ENCODE results near the gene PURA. TPM values are rescaled to one million over a fixed set of nuclear protein-coding genes. Genes with fewer than 3 reads are reported as not detected.

The PURA gene
- total and polyA plus RNA-seq, 4 donors: 3.5 to 22.1 (median 11.6) TPM

GRCh38 chr5:140107312-140108092, 6.4 kb upstream of the PURA start:
- peaks cover 2 to 22% (median 6%) of the 10 kb centered on the region in 5 donors for H3K4me1 ChIP-seq (ENCODE audit: control insufficient read depth in 5 of 5, insufficient read depth in 5 of 5, low read length in 5 of 5)
- TF ChIP-seq, protein P1, sequence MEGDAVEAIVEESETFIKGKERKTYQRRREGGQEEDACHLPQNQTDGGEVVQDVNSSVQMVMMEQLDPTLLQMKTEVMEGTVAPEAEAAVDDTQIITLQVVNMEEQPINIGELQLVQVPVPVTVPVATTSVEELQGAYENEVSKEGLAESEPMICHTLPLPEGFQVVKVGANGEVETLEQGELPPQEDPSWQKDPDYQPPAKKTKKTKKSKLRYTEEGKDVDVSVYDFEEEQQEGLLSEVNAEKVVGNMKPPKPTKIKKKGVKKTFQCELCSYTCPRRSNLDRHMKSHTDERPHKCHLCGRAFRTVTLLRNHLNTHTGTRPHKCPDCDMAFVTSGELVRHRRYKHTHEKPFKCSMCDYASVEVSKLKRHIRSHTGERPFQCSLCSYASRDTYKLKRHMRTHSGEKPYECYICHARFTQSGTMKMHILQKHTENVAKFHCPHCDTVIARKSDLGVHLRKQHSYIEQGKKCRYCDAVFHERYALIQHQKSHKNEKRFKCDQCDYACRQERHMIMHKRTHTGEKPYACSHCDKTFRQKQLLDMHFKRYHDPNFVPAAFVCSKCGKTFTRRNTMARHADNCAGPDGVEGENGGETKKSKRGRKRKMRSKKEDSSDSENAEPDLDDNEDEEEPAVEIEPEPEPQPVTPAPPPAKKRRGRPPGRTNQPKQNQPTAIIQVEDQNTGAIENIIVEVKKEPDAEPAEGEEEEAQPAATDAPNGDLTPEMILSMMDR (IDR thresholded peaks at IDR 0.05; ENCODE audit: control extremely low read depth, extremely low read depth): no peak
- 0% methylated on average over 68 to 88 of the region's 88 CpGs for WGBS, 2 donors
- H3K27ac ChIP-seq (ENCODE audit: low read depth in 1 of 2, low read length in 1 of 2): peak overlapping the region; percentile 97 to 99
- DNase-seq (peak; percentile 95 to 97 (median 95)), ATAC-seq (ENCODE audit: insufficient read depth, low FRiP score) (peak; percentile 96)
- H3K9ac ChIP-seq (ENCODE audit: insufficient read depth in 1 of 2, low read length in 2 of 2): peak overlapping the region; percentile 79 to 86
- peak overlapping the region; percentile 66 for H3K4me3 ChIP-seq
- no peaks in the 10 kb centered on the region for H3K9me3 ChIP-seq (ENCODE audit: control insufficient read depth in 4 of 4, insufficient read depth in 3 of 4, low read length in 3 of 4)
- H3K36me3 ChIP-seq (ENCODE audit: control insufficient read depth in 4 of 4, insufficient read depth in 4 of 4, low read length in 4 of 4): no peaks in the 10 kb centered on the region
- peaks cover 0 to 65% (median 58%) of the 10 kb centered on the region in 3 donors for H3K27me3 ChIP-seq (ENCODE audit: control insufficient read depth in 3 of 3, insufficient read depth in 3 of 3, low read length in 2 of 3)

- TF ChIP-seq, protein P1 (IDR thresholded peaks at IDR 0.05; ENCODE audit: control extremely low read depth, extremely low read depth): no peak
- H3K9me3 ChIP-seq (ENCODE audit: control insufficient read depth in 4 of 4, insufficient read depth in 3 of 4, low read length in 3 of 4): no peaks in the 10 kb centered on the region
- 2 to 4% methylated on average over 37 to 52 of the region's 52 CpGs for WGBS, 2 donors
- H3K27ac ChIP-seq (ENCODE audit: low read depth in 1 of 2, low read length in 1 of 2): peak overlapping the region; percentile 97 to 99
- ATAC-seq (ENCODE audit: insufficient read depth, low FRiP score) (no peak), DNase-seq (peak in 2 of 3 donors; percentile 13 to 53)
- H3K4me1 ChIP-seq (ENCODE audit: control insufficient read depth in 5 of 5, insufficient read depth in 5 of 5, low read length in 5 of 5): peaks cover 3 to 24% (median 11%) of the 10 kb centered on the region in 5 donors
- H3K36me3 ChIP-seq (ENCODE audit: control insufficient read depth in 4 of 4, insufficient read depth in 4 of 4, low read length in 4 of 4): no peaks in the 10 kb centered on the region
- H3K9ac ChIP-seq (ENCODE audit: insufficient read depth in 1 of 2, low read length in 2 of 2): no peak overlapping the region
- peaks cover 0 to 68% (median 57%) of the 10 kb centered on the region in 3 donors for H3K27me3 ChIP-seq (ENCODE audit: control insufficient read depth in 3 of 3, insufficient read depth in 3 of 3, low read length in 2 of 3)
- peak overlapping the region; percentile 70 for H3K4me3 ChIP-seq
These were observed 5.6 kb upstream of the PURA start for GRCh38 chr5:140108093-140109017.

DNA sequence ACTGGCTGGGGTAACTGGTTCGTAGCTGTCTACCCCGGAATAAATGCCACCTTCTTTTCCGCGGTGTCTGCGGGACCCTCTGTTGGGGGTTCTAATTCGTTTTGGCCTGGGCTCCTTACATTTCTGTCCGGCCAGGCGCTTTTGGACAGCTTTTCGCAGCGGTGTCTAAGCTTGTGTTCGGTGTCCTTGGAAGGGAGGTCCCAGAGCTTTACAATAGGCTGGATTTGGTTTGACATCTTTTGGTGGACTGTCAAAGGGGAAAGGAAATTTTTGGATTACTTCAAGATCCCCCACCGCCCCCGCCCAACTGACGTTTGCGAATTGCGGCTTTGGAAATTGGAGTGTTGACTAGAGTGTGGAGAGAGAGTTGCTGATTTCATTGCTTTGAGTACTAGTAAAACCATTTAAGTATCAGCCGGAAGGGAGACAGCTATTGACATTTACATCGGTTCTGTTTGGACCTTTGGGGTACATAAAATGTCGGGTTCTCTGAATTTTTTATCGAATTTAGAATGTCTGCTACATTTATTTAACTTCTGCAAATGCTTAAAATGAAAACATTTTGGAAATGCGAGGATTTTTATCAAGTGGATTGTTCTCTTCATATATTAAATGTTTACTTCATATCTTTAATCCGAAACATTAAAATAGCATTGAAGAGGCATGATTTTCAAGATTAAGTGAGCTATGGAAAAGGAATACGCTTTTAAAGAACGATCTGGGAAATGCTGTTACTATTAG, 4.7 kb upstream of the PURA start:
- Histone ChIP-seq H3K27me3 (ENCODE audit: control insufficient read depth in 3 of 3, insufficient read depth in 3 of 3, low read length in 2 of 3) (peaks cover 0 to 69% (median 53%) of the 10 kb centered on the region in 3 donors), H3K27ac (ENCODE audit: low read depth in 1 of 2, low read length in 1 of 2) (peak overlapping the region in 1 of 2 donors; percentile 99), H3K4me1 (ENCODE audit: control insufficient read depth in 5 of 5, insufficient read depth in 5 of 5, low read length in 5 of 5) (peaks cover 3 to 26% (median 13%) of the 10 kb centered on the region in 5 donors)

More for the DNA sequence above, 4.7 kb upstream of the PURA start:
- ATAC-seq (ENCODE audit: insufficient read depth, low FRiP score) (no peak), DNase-seq (peak; percentile 33 to 79 (median 41))
- no peaks in the 10 kb centered on the region for H3K9me3 ChIP-seq (ENCODE audit: control insufficient read depth in 4 of 4, insufficient read depth in 3 of 4, low read length in 3 of 4)
- H3K36me3 ChIP-seq (ENCODE audit: control insufficient read depth in 4 of 4, insufficient read depth in 4 of 4, low read length in 4 of 4): no peaks in the 10 kb centered on the region
- no peak overlapping the region for H3K9ac ChIP-seq (ENCODE audit: insufficient read depth in 1 of 2, low read length in 2 of 2)
- TF ChIP-seq, protein P1 (IDR thresholded peaks at IDR 0.05; ENCODE audit: control extremely low read depth, extremely low read depth): no peak
- peak overlapping the region; percentile 70 for H3K4me3 ChIP-seq
- 36 to 40% methylated on average over 24 of the region's 24 CpGs for WGBS, 2 donors
